Sigmoid colon (tissue), 7 donors: ENCODE measurements around the gene HID1. TPM values are rescaled to one million over a fixed set of nuclear protein-coding genes. Genes with fewer than 3 reads are reported as not detected.
"Not testable (repeated sequence)": the region's sequence is repeated elsewhere in the genome, so short reads cannot be mapped to it uniquely, and the experiment has no call there.

ENCODE experiments used
- DNase-seq: peaks from one replicate; pipeline ENCODE4 v3.0.0-alpha.2; 2019
- H3K27ac ChIP-seq, 4 donors: fragments of 200-600 bp; sonication (generic); one replicate each; pipeline ENCODE4 v1.5.1; 2016 to 2019; ENCODE audit warnings: mild to moderate bottlenecking in 1 of 4
- H3K27me3 ChIP-seq, 3 donors: fragments of 200-600 bp; sonication (generic); one replicate each; pipeline ENCODE4 v1.5.1; 2019; ENCODE audit warnings: mild to moderate bottlenecking in 1 of 3
- H3K36me3 ChIP-seq, 4 donors: fragments of 200-600 bp; sonication (generic); one replicate each; pipeline ENCODE4 v1.5.1; 2016 to 2019
- H3K4me1 ChIP-seq, 4 donors: fragments of 200-600 bp; sonication (generic); one replicate each; pipeline ENCODE4 v1.5.1; 2017 to 2019
- H3K4me3 ChIP-seq, 4 donors: fragments of 200-600 bp; sonication (generic); one replicate each; pipeline ENCODE4 v1.5.1; 2017 to 2019; ENCODE audit warnings: mild to moderate bottlenecking in 2 of 4, moderate library complexity in 1 of 4
- H3K9me3 ChIP-seq, 4 donors: fragments of 200-600 bp in 3 of 4; sonication (generic) in 3 of 4; one replicate each; pipeline versions ENCODE4 v1.5.1 to v1.6.1; 2013 to 2019
- CTCF ChIP-seq, 4 experiments: fragments of 450-650 bp in 3 of 4; fragments of 200-600 bp in 1 of 4; IDR thresholded peaks; one replicate each; pipeline ENCODE4 v1.5.1; 2016 to 2019; ENCODE audit warnings: antibody characterized with exemption in 4 of 4, mild to moderate bottlenecking in 3 of 4, moderate library complexity in 2 of 4
- EP300 ChIP-seq, 4 donors: sonication (generic); formaldehyde crosslinking; IDR thresholded peaks; one replicate each; pipeline ENCODE4 v1.6.1; 2017; ENCODE audit warnings: antibody characterized with exemption in 4 of 4
- POLR2A ChIP-seq, 2 donors: fragments of 450-650 bp; IDR thresholded peaks; one replicate each; pipeline ENCODE4 v1.6.1; 2016; ENCODE audit warnings: antibody characterized with exemption in 2 of 2, mild to moderate bottlenecking in 2 of 2, moderate library complexity in 2 of 2
- POLR2AphosphoS5 ChIP-seq, 4 donors: sonication (generic); formaldehyde crosslinking; IDR thresholded peaks; one replicate each; pipeline ENCODE4 v1.6.1; 2017; ENCODE audit warnings: antibody characterized with exemption in 4 of 4
- WGBS, 2 donors: extraction: QIAGEN DNeasy Blood & Tissue Kit; methylation state at CpG; one replicate each; pipeline ENCODE4 v1.1.7; 2013; 5-methylcytosine and 5-hydroxymethylcytosine counted together
- intact Hi-C: fragments of 100-400 bp; cut with DNase I; formaldehyde crosslinking; loops from one replicate; pipeline ENCODE4 v1.15.1; 2023
- polyA plus RNA-seq, 3 donors: library from polyadenylated mRNA; stranded (reverse); fragments of 200-250 nt; gene quantifications; one replicate each; pipeline ENCODE4 v1.2.3, GENCODE V29; 2013
- total RNA-seq, 4 donors: library from RNA; depleted of rRNA; stranded (reverse); fragments of >200 nt; gene quantifications; one replicate each; pipeline ENCODE4 v1.1.0, GENCODE V29; 2016
- donor health status: healthy with polysubstance abuse.
- donor health status: Bipolar disorder and iron deficiency.
- donor health status: healthy.

The HID1 gene
- total and polyA plus RNA-seq, 7 donors: 7.1 to 34.8 (median 21.6) TPM

- Histone ChIP-seq H3K27ac (peak overlapping the region in 2 of 4 donors; percentile 5 to 12), H3K9me3 (no peaks in the 10 kb centered on the region), H3K36me3 (peaks cover 0 to 10% (median 2%) of the 10 kb centered on the region in 4 donors), H3K4me1 (peaks cover 0 to 34% (median 29%) of the 10 kb centered on the region in 4 donors), H3K4me3 (no peak overlapping the region), H3K27me3 (no peaks in the 10 kb centered on the region)
- DNase-seq: no peak
- TF ChIP-seq POLR2AphosphoS5 (IDR thresholded peaks at IDR 0.05) (peak in 1 of 4 donors; percentile 22), CTCF (IDR thresholded peaks at IDR 0.05) (no peak)
- 11 to 63% methylated on average over 2 of the region's 2 CpGs for WGBS, 2 donors
- intact Hi-C loops: no loop called here
Measured at GRCh38 chr17:75009139-75009724, 36.7 kb upstream of the HID1 start.

- no peak for TF ChIP-seq EP300 (IDR thresholded peaks at IDR 0.05)
- TF ChIP-seq CTCF (IDR thresholded peaks at IDR 0.05): no peak
- TF ChIP-seq POLR2AphosphoS5 (IDR thresholded peaks at IDR 0.05): no peak
- TF ChIP-seq POLR2A (IDR thresholded peaks at IDR 0.05): no peak
- no peak overlapping the region for H3K4me3 ChIP-seq
- H3K36me3 ChIP-seq: peaks cover 0 to 19% (median 8%) of the 10 kb centered on the region in 4 donors
- 39 to 75% methylated on average over 6 of the region's 6 CpGs for WGBS, 2 donors
- intact Hi-C loops: no loop called here
- DNase-seq: no peak
- H3K27ac ChIP-seq: no peak overlapping the region
- peaks cover 0 to 28% (median 24%) of the 10 kb centered on the region in 4 donors for H3K4me1 ChIP-seq
- H3K9me3 ChIP-seq: no peaks in the 10 kb centered on the region
- no peaks in the 10 kb centered on the region for H3K27me3 ChIP-seq
Measured at GRCh38 chr17:75008373-75008772, 35.8 kb upstream of the HID1 start.

- no peak for DNase-seq
Measured at GRCh38 chr17:75006653-75007052, 34.1 kb upstream of the HID1 start.

GRCh38 chr17:75006084-75006483 lies 33.5 kb upstream of the HID1 start:
- peaks cover 0 to 11% (median 7%) of the 10 kb centered on the region in 4 donors for H3K4me1 ChIP-seq
- 93 to 95% methylated on average over 6 of the region's 6 CpGs for WGBS, 2 donors
- H3K27me3 ChIP-seq, H3K9me3 ChIP-seq, H3K4me3 ChIP-seq, DNase-seq, H3K27ac ChIP-seq, intact Hi-C loops: not testable (repeated sequence)
- H3K36me3 ChIP-seq: peaks cover 19 to 42% (median 26%) of the 10 kb centered on the region in 4 donors

More at GRCh38 chr17:75006653-75007052, 34.1 kb upstream of the HID1 start:
- intact Hi-C loops: no loop called here
- peaks cover 0 to 17% (median 13%) of the 10 kb centered on the region in 4 donors for H3K4me1 ChIP-seq
- H3K27me3 ChIP-seq: no peaks in the 10 kb centered on the region
- H3K36me3 ChIP-seq: peaks cover 13 to 36% (median 21%) of the 10 kb centered on the region in 4 donors
- no peak overlapping the region for H3K27ac ChIP-seq
- no peaks in the 10 kb centered on the region for H3K9me3 ChIP-seq
- H3K4me3 ChIP-seq: no peak overlapping the region
- WGBS, 2 donors: 90 to 93% methylated on average over 5 of the region's 5 CpGs
- TF ChIP-seq EP300 (IDR thresholded peaks at IDR 0.05) (no peak), POLR2AphosphoS5 (IDR thresholded peaks at IDR 0.05) (no peak), POLR2A (IDR thresholded peaks at IDR 0.05) (no peak), CTCF (IDR thresholded peaks at IDR 0.05) (no peak)

GRCh38 chr17:75005291-75005690 lies 32.7 kb upstream of the HID1 start:
- Histone ChIP-seq H3K36me3 (peaks cover 19 to 46% (median 27%) of the 10 kb centered on the region in 4 donors), H3K9me3 (no peaks in the 10 kb centered on the region), H3K27me3 (no peaks in the 10 kb centered on the region), H3K4me3 (no peak overlapping the region), H3K4me1 (peaks cover 0 to 3% (median under 1%) of the 10 kb centered on the region in 4 donors), H3K27ac (no peak overlapping the region)
- DNase-seq: no peak
- intact Hi-C loops: no loop called here
- TF ChIP-seq CTCF (IDR thresholded peaks at IDR 0.05) (no peak), POLR2AphosphoS5 (IDR thresholded peaks at IDR 0.05) (no peak), EP300 (IDR thresholded peaks at IDR 0.05) (no peak), POLR2A (IDR thresholded peaks at IDR 0.05) (no peak)
- 92 to 94% methylated on average over 8 of the region's 8 CpGs for WGBS, 2 donors
